GM18951 (cell line): Measurements from ENCODE around the gene LIPE.

Experiments
- POLR2A ChIP-seq: IDR thresholded peaks from 4 replicates; pipeline ENCODE4 v1.6.1; 2011; ENCODE audit warnings: mild to moderate bottlenecking; ENCODE audit not compliant: insufficient read length, insufficient read depth; ENCODE audit errors: extremely low read depth
- in situ Hi-C: fragments of 300-500 bp; cut with MboI; formaldehyde crosslinking; loops from one replicate; pipeline ENCODE4 v1.12.0; 2022; ENCODE audit warnings: low sequenced_read_pairs, mixed read lengths, inconsistent platforms; ENCODE audit not compliant: unreplicated experiment

LIPE gene

GRCh38 chr19:42362891-42363440 is 64.2 kb downstream of the LIPE start:
- TF ChIP-seq POLR2A, result no peak
- in situ Hi-C loops, result no loop called here

GRCh38 chr19:42362342-42362741 is 64.8 kb downstream of the LIPE start:
- in situ Hi-C loops, result no loop called here
- TF ChIP-seq POLR2A, result no peak

GRCh38 chr19:42361545-42361910 is 65.7 kb downstream of the LIPE start:
- in situ Hi-C loops, result no loop called here
- no peak for TF ChIP-seq POLR2A

- in situ Hi-C loops, result no loop called here
- TF ChIP-seq POLR2A, result no peak
These were observed 66.2 kb downstream of the LIPE start for GRCh38 chr19:42360787-42361544.

- in situ Hi-C loops, result no loop called here
- TF ChIP-seq POLR2A, result no peak
These were observed 69.9 kb downstream of the LIPE start for GRCh38 chr19:42357290-42357689.

- no peak for TF ChIP-seq POLR2A
- in situ Hi-C loops, result no loop called here
These were observed 70.5 kb downstream of the LIPE start for GRCh38 chr19:42356686-42357085.

- TF ChIP-seq POLR2A, result no peak
- in situ Hi-C loops, result no loop called here
These were observed 71.3 kb downstream of the LIPE start for GRCh38 chr19:42355896-42356295.

- in situ Hi-C loops, result no loop called here
- TF ChIP-seq POLR2A, result no peak
These were observed 73.7 kb downstream of the LIPE start for GRCh38 chr19:42353341-42354015.

GRCh38 chr19:42352301-42353259 is 74.6 kb downstream of the LIPE start:
- no peak for TF ChIP-seq POLR2A
- in situ Hi-C loops, result no loop called here
